NB4 (cell line): ENCODE results near the gene SOX12.

Experiments used
- DNase-seq: peaks from one replicate; pipeline ENCODE4 v3.0.0; 2010; ENCODE audit warnings: low read depth
- H3K4me3 ChIP-seq: one replicate; pipeline ENCODE4 v1.5.1; 2011; ENCODE audit warnings: mild to moderate bottlenecking, low read depth, low read length, moderate library complexity
- CTCF ChIP-seq: IDR thresholded peaks from one replicate; pipeline ENCODE4 v1.5.1; 2012; ENCODE audit warnings: low read depth, low read length
- MAX ChIP-seq: IDR thresholded peaks from 2 replicates; pipeline ENCODE4 v1.6.1; 2011; ENCODE audit warnings: low read depth, low read length
- MYC ChIP-seq: IDR thresholded peaks from 2 replicates; pipeline ENCODE4 v1.6.1; 2011; ENCODE audit warnings: low read depth, low read length
- POLR2A ChIP-seq: IDR thresholded peaks from 2 replicates; pipeline ENCODE4 v1.6.1; 2011; ENCODE audit warnings: mild to moderate bottlenecking; ENCODE audit not compliant: insufficient read length; ENCODE audit errors: extremely low read depth

Gene SOX12

GRCh38 chr20:343107-343506 is 17.8 kb downstream of the SOX12 start:
- H3K4me3 ChIP-seq: no peak overlapping the region
- DNase-seq: no peak
- no peak for TF ChIP-seq MYC
- TF ChIP-seq POLR2A: no peak
- no peak for TF ChIP-seq CTCF
- no peak for TF ChIP-seq MAX

- peak overlapping the region; percentile 81 for H3K4me3 ChIP-seq
- no peak for DNase-seq
- TF ChIP-seq MYC (no peak), MAX (no peak), CTCF (no peak), POLR2A (no peak)
These were observed 20.8 kb downstream of the SOX12 start for GRCh38 chr20:346033-346639.

- H3K4me3 ChIP-seq: peak within 1 kb of the TSS; percentile 81
- TF ChIP-seq MAX (no peak), MYC (no peak), CTCF (no peak), POLR2A (no peak)
- peak; percentile 65 for DNase-seq
These were observed 21.4 kb downstream of the SOX12 start, which contains the start of gene NRSN2 for GRCh38 chr20:346640-347316. Gene NRSN2, plus strand, starts transcription at chr20:347111. Its CDS starts 2,533 bp downstream, at chr20:349644.

- TF ChIP-seq MYC (no peak), CTCF (no peak), MAX (no peak), POLR2A (no peak)
- peak overlapping the region; percentile 81 for H3K4me3 ChIP-seq
- no peak for DNase-seq
These were observed 21.9 kb downstream of the SOX12 start for GRCh38 chr20:347317-347639.

GRCh38 chr20:347640-348484 is 22.5 kb downstream of the SOX12 start:
- peak; percentile 98 for DNase-seq
- peak; percentile 63 for TF ChIP-seq POLR2A
- TF ChIP-seq MYC: peak; percentile 23; the same call in 1 of the 2 replicates
- peak; percentile 14; the same call in 1 of the 2 replicates for TF ChIP-seq MAX
- TF ChIP-seq CTCF: no peak
- H3K4me3 ChIP-seq: peak overlapping the region; percentile 81
